ENCODE data around the gene PTPRJ. TPM values are rescaled to one million over a fixed set of nuclear protein-coding genes. Genes with fewer than 3 reads are reported as not detected.
A peak's percentile ranks its signal among the peaks of the same experiment; 100 is the strongest.

PTPRJ gene
- total and polyA plus RNA-seq, 2 experiments from 2014 or later: 9.3 to 16.4 TPM

GRCh38 chr11:47940904-47941649 is 39.3 kb upstream of the PTPRJ start:
- Histone ChIP-seq H3K79me2 (no peaks in the 10 kb centered on the region), H3K4me1 (ENCODE audit: insufficient read depth) (no peaks in the 10 kb centered on the region), H3K9me2 (replicated peaks; ENCODE audit: insufficient read depth) (no peaks in the 10 kb centered on the region), H3K4me3 (no peak overlapping the region), H3K9me3 (ENCODE audit: low read depth) (no peaks in the 10 kb centered on the region), H4K20me1 (ENCODE audit: insufficient read depth, poor library complexity, severe bottlenecking) (no peaks in the 10 kb centered on the region), H2AFZ (no peak overlapping the region), H3K27me3 (no peaks in the 10 kb centered on the region), H3K4me2 (no peak overlapping the region), H3K36me3 (replicated peaks; ENCODE audit: insufficient read depth, low read depth) (no peaks in the 10 kb centered on the region), H3K27ac (no peak overlapping the region)
- DNase-seq (ENCODE audit: low spot score): no peak
- TF ChIP-seq EZH2phosphoT487 (IDR thresholded peaks at IDR 0.05; ENCODE audit: low read depth, severe bottlenecking, unreplicated experiment) (no peak), CTCF (IDR thresholded peaks at IDR 0.05; ENCODE audit: poor library complexity) (no peak), EZH2 (IDR thresholded peaks at IDR 0.05; ENCODE audit: borderline replicate concordance) (no peak)
- WGBS (ENCODE audit: low lambda C conversion rate, missing lambda C conversion rate): 91% methylated on average over 8 of the region's 8 CpGs

DNA sequence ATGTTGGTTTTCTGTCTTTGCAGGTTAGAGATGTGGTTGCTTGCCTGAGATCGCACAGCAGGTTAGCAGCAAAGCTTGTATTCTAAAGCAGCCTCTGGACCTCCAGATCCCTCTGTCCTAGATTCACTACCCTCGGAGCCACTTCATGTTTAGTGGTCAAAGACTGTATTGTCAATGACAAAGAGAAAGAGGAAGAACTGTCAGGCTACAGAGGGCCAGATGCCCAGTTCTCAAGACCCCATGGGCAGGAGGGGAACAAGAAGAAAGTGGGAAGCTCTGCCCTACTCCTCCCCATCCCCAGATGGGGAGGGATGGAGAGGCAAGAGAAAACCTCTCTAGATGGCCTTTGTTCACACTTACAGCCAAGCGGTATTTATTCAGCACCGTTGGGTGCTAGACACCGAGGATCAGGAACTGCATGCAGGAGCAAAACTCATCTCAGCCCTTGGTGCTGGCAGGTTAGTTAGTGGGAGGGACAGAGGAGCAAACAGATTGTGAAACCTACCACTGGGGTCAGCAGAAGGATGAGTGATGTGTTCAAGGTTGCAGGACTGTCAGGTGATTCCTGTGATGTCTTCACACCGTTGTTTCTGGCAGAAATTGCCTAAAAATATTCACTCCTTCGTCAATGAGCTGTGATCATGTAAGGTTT is 38.3 kb upstream of the PTPRJ start:
- Histone ChIP-seq H3K27me3 (no peaks in the 10 kb centered on the region), H2AFZ (no peak overlapping the region), H3K9me3 (ENCODE audit: low read depth) (no peaks in the 10 kb centered on the region), H3K9me2 (replicated peaks; ENCODE audit: insufficient read depth) (no peaks in the 10 kb centered on the region), H4K20me1 (ENCODE audit: insufficient read depth, poor library complexity, severe bottlenecking) (no peaks in the 10 kb centered on the region), H3K4me1 (ENCODE audit: insufficient read depth) (no peaks in the 10 kb centered on the region), H3K27ac (peak overlapping the region; percentile 55), H3K79me2 (no peaks in the 10 kb centered on the region), H3K36me3 (replicated peaks; ENCODE audit: insufficient read depth, low read depth) (no peaks in the 10 kb centered on the region), H3K4me3 (no peak overlapping the region), H3K4me2 (no peak overlapping the region)
- peak; percentile 26 for DNase-seq (ENCODE audit: low spot score)
- WGBS (ENCODE audit: low lambda C conversion rate, missing lambda C conversion rate): 61% methylated on average over 7 of the region's 7 CpGs
- no peak for TF ChIP-seq CTCF (IDR thresholded peaks at IDR 0.05; ENCODE audit: poor library complexity)
- no peak for TF ChIP-seq EZH2phosphoT487 (IDR thresholded peaks at IDR 0.05; ENCODE audit: low read depth, severe bottlenecking, unreplicated experiment)
- TF ChIP-seq EZH2 (IDR thresholded peaks at IDR 0.05; ENCODE audit: borderline replicate concordance): no peak

DNA sequence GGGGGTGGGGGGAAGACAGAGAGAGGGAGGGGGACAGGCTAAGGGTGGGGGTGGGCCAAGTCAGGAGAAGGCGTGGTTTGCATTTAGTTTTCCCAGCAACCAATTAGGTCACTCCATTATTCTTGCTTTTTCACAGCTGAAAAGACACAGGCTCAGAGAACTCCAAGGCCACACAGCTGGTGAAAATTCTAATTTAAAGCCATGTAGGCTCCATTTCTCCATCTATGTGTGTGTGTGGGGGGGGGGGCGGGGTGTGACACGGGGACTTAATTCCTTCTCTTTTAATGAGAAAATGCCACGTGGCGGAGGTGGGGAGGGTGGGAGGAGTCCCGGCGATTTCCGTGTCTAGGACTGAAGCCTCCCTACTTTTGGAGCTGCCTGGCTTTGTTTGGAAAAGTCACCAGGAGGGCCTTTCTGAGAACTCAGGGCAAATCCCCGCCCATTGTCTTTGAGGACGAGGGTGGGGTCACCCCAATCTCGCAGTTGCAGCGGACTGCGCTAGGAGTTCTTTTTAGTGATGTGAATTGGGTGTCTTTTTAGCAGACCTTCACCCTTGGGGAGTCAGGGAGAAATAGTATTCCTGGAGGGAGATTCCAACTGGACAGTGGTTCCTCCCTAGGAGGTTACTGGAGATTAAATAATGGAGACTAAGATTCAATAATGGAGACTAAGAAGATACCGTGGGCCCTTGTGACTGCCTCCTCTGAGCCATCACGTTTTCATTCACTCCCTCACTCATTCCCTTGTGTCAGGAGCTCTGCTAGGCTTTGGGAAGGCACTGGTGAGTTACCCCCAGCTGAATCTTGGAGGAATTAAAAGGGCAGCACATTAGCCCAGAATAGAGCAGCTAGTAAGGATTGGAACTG is 36.4 kb upstream of the PTPRJ start:
- no peak overlapping the region for H3K4me3 ChIP-seq
- H3K9me3 ChIP-seq (ENCODE audit: low read depth): no peaks in the 10 kb centered on the region
- H3K79me2 ChIP-seq: no peaks in the 10 kb centered on the region
- H3K4me1 ChIP-seq (ENCODE audit: insufficient read depth): no peaks in the 10 kb centered on the region
- TF ChIP-seq CTCF (IDR thresholded peaks at IDR 0.05; ENCODE audit: poor library complexity) (no peak), EZH2phosphoT487 (IDR thresholded peaks at IDR 0.05; ENCODE audit: low read depth, severe bottlenecking, unreplicated experiment) (no peak), EZH2 (IDR thresholded peaks at IDR 0.05; ENCODE audit: borderline replicate concordance) (no peak)
- H3K27ac ChIP-seq: no peak overlapping the region
- H3K4me2 ChIP-seq: no peak overlapping the region
- DNase-seq (ENCODE audit: low spot score): no peak
- peak overlapping the region; percentile 57 for H2AFZ ChIP-seq
- 43% methylated on average over 13 of the region's 15 CpGs for WGBS (ENCODE audit: low lambda C conversion rate, missing lambda C conversion rate)
- no peaks in the 10 kb centered on the region for H4K20me1 ChIP-seq (ENCODE audit: insufficient read depth, poor library complexity, severe bottlenecking)
- H3K27me3 ChIP-seq: no peaks in the 10 kb centered on the region
- no peaks in the 10 kb centered on the region for H3K36me3 ChIP-seq (replicated peaks; ENCODE audit: insufficient read depth, low read depth)
- no peaks in the 10 kb centered on the region for H3K9me2 ChIP-seq (replicated peaks; ENCODE audit: insufficient read depth)

Data from hepatocyte (in vitro differentiated cells).